NCI-H82 (cell line): ENCODE measurements around the gene PCDHB13.
"Not testable (repeated sequence)": the region's sequence is repeated elsewhere in the genome, so short reads cannot be mapped to it uniquely, and the experiment has no call there.

ENCODE experiments used
- DNase-seq: peaks from one replicate; lab custom pipeline; 2025; lab: John Stamatoyannopoulos, UW

PCDHB13 gene

DNA sequence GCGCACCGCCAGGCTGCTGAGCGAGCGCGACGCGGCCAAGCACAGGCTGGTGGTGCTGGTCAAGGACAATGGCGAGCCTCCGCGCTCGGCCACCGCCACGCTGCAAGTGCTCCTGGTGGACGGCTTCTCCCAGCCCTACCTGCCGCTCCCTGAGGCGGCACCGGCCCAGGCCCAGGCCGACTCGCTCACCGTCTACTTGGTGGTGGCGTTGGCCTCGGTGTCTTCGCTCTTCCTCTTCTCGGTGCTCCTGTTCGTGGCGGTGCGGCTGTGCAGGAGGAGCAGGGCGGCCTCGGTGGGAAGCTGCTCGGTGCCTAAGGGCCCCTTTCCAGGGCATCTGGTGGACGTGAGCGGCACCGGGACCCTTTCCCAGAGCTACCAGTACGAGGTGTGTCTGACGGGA lies 12.1 kb upstream of the PCDHB13 start:
- DNase-seq = not testable (repeated sequence)

DNA sequence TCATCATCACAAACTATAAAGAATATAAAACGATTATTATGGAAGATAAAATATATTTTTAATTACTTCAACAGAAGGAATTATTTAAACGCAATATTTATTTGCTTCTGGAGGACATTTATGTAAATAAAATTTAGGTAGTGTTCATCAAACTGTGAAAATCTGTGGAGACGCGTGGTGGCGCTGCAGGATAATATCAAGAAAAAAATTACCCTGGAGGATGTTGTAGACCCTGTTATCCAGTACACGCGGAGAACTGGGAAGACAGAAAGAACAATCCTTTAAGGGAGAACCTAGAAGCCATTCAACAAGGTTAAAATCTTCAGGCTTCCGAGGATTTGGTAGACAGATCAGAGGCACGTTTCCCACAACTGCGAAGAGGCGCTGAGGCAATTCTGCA lies 5.2 kb upstream of the PCDHB13 start, which contains the start of gene PCDHB12:
Gene PCDHB12, plus strand, starts transcription at position 242 of the 400 bp plus-strand sequence. CDS start 189 bp downstream, outside the sequence.
- peak; percentile 52 for DNase-seq

DNA sequence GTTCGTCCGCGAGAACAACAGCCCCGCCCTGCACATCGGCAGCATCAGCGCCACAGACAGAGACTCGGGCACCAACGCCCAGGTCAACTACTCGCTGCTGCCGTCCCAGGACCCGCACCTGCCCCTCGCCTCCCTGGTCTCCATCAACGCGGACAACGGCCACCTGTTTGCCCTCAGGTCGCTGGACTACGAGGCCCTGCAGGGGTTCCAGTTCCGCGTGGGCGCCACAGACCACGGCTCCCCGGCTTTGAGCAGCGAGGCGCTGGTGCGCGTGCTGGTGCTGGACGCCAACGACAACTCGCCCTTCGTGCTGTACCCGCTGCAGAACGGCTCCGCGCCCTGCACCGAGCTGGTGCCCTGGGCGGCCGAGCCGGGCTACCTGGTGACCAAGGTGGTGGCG lies 3.4 kb upstream of the PCDHB13 start:
- not testable (repeated sequence) for DNase-seq

DNA sequence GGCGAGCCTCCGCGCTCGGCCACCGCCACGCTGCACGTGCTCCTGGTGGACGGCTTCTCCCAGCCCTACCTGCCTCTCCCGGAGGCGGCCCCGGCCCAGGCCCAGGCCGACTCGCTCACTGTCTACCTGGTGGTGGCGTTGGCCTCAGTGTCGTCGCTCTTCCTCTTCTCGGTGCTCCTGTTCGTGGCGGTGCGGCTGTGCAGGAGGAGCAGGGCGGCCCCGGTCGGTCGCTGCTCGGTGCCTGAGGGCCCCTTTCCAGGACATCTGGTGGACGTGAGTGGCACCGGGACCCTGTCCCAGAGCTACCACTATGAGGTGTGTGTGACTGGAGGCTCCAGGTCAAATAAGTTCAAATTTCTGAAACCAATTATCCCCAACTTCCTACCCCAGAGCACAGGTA lies 2.9 kb upstream of the PCDHB13 start:
- not testable (repeated sequence) for DNase-seq

DNA sequence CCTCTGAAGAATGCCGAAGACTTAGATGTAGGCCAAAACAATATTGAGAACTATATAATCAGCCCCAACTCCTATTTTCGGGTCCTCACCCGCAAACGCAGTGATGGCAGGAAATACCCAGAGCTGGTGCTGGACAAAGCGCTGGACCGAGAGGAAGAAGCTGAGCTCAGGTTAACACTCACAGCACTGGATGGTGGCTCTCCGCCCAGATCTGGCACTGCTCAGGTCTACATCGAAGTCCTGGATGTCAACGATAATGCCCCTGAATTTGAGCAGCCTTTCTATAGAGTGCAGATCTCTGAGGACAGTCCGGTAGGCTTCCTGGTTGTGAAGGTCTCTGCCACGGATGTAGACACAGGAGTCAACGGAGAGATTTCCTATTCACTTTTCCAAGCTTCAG lies 864 bp downstream of the PCDHB13 start:
- DNase-seq = not testable (repeated sequence)

DNA sequence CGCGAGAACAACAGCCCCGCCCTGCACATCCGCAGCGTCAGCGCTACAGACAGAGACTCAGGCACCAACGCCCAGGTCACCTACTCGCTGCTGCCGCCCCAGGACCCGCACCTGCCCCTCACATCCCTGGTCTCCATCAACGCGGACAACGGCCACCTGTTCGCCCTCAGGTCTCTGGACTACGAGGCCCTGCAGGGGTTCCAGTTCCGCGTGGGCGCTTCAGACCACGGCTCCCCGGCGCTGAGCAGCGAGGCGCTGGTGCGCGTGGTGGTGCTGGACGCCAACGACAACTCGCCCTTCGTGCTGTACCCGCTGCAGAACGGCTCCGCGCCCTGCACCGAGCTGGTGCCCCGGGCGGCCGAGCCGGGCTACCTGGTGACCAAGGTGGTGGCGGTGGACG lies 1.8 kb downstream of the PCDHB13 start:
- DNase-seq = not testable (repeated sequence)

DNA sequence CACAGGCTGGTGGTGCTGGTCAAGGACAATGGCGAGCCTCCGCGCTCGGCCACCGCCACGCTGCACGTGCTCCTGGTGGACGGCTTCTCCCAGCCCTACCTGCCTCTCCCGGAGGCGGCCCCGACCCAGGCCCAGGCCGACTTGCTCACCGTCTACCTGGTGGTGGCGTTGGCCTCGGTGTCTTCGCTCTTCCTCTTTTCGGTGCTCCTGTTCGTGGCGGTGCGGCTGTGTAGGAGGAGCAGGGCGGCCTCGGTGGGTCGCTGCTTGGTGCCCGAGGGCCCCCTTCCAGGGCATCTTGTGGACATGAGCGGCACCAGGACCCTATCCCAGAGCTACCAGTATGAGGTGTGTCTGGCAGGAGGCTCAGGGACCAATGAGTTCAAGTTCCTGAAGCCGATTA lies 2.3 kb downstream of the PCDHB13 start:
- not testable (repeated sequence) for DNase-seq

DNA sequence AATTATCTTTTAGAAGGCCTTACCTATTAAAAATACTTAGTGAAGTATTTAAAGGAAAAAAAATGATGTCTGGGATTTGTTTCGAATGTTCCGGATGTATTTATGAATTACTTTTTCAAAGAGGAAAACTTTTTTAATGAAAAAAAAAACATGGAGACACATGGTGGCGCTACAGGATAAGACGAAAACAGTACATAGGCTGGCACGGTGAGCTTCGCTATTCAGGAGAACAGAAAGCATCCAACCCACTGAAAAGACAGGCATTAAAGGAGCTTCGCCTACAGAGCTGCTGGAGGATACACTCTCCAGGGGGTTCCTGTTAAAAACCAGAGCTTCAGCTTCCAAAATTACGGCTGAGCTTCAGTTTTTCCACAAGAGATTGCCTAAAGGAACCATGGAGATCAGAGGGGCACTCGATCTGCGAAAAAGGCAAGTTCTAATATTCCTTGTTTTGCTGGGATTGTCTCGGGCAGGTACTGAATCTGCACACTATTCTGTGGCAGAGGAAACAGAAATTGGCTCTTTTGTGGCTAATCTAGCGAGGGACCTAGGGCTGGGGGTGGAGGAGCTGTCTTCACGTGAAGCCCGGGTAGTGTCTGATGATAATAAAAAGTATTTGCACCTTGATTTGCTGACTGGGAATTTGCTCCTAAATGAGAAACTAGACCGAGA lies 9.5 kb downstream of the PCDHB13 start, which contains the start of gene PCDHB14:
Gene PCDHB14, plus strand, starts transcription at position 232 of the 672 bp plus-strand sequence. Its CDS starts 163 bp downstream, at position 395.
- DNase-seq = peak; percentile 73

DNA sequence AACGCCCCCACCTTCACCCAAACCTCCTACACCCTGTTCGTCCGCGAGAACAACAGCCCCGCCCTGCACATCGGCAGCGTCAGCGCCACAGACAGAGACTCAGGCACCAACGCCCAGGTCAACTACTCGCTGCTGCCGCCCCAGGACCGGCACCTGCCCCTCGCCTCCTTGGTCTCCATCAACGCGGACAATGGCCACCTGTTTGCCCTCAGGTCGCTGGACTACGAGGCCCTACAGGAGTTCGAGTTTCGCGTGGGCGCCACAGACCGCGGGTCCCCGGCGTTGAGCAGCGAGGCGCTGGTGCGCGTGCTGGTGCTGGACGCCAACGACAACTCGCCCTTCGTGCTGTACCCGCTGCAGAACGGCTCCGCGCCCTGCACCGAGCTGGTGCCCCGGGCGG lies 11.1 kb downstream of the PCDHB13 start:
- not testable (repeated sequence) for DNase-seq

DNA sequence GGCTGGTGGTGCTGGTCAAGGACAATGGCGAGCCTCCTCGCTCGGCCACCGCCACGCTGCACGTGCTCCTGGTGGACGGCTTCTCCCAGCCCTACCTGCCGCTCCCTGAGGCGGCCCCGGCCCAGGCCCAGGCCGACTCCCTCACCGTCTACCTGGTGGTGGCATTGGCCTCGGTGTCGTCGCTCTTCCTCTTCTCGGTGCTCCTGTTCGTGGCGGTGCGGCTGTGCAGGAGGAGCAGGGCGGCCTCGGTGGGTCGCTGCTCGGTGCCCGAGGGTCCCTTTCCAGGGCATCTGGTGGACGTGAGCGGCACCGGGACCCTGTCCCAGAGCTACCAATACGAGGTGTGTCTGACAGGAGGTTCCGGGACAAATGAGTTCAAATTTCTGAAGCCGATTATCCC lies 11.7 kb downstream of the PCDHB13 start:
- DNase-seq = not testable (repeated sequence)

DNA sequence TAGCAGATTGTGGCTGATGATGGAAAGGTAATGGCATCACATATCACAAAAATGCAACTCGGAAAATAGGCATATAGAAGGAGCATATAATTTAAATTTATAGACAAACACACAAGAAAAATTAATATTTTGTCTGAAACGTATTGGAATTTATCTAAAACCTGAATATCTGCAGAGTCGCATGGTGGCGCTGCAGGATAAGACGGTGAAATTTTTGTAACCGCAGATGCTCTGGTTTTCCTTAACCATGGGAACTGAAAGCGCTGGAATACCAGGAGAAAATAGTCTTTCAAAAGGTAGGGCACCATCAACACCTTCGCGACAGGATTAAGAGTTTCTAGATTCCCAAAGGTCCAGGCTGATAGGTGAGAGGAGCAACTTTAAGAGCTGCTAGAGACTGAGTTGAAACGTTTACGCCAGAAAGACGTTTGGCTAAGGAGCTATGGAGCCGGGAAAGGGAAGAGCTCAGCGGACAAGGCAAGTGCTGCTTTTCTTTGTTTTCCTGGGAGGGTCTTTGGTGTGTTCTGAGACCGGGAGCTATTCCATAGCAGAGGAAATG lies 20.5 kb downstream of the PCDHB13 start:
- peak; percentile 24 for DNase-seq

DNA sequence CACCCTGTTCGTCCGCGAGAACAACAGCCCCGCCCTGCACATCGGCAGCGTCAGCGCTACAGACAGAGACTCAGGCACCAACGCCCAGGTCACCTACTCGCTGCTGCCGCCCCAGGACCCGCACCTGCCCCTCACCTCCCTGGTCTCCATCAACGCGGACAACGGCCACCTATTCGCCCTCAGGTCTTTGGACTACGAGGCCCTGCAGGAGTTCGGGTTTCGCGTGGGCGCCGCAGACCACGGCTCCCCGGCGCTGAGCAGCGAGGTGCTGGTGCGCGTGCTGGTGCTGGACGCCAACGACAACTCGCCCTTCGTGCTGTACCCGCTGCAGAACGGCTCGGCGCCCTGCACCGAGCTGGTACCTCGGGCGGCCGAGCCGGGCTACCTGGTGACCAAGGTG lies 22.2 kb downstream of the PCDHB13 start:
- DNase-seq = not testable (repeated sequence)

DNA sequence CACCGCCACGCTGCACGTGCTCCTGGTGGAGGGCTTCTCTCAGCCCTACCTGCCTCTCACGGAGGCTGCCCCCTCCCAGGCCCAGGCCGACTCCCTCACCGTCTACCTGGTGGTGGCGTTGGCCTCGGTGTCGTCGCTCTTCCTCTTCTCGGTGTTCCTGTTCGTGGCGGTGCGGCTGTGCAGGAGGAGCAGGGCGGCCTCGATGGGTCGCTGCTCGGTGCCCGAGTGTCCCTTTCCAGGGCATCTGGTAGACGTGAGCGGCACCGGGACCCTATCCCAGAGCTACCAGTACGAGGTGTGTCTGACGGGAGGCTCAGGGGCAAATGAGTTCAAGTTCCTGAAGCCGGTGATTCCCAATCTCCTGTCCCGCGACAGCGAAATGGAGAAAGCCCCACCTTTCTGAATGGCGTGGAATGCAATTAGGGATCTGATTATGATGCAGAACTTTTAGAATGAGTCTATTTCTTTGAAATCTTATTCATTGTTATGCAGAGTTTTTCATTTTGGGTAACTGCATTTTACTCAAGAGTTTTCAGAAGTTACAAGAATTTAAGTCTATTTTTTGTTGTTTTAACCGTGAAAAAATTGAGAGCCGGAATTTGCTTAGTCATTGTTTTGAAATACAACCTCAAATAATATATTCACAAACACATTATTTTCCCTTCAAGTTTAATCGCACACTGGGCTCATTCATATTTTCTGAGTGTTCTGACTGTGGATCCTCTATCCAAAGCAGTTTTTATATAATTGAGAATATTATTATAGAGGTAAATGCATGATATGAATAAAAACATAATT lies 23.0 kb downstream of the PCDHB13 start:
- DNase-seq = no peak

DNA sequence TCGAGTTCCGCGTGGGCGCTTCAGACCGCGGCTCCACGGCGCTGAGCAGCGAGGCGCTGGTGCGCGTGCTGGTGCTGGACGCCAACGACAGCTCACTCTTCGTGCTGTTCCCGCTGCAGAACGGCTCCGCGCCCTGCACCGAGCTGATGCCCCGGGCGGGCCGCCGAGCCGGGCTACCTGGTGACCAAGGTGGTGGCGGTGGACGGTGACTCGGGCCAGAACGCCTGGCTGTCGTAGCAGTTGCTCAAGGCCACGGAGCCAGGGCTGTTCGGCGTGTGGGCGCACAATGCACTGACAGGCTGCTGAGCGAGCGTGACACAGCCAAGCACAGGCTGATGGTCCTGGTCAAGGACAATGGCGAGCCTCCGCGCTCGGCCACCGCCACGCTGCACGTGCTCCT lies 27.8 kb downstream of the PCDHB13 start:
- DNase-seq = no peak

DNA sequence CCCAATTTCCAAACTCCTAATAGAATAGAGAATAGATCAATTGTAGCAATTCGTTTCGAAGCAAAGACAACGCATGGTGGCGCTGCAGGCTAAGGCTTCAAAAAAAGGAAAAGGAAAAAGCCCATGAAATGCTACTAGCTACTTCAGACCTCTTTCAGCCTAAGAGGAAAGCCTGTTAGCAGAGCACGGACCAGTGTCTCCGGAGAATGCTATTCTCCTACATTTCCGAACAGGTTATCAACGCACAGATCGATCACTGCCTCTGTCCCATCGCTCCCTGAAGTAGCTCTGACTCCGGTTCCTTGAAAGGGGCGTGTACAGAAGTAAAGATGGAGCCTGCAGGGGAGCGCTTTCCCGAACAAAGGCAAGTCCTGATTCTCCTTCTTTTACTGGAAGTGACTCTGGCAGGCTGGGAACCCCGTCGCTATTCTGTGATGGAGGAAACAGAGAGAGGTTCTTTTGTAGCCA lies 31.6 kb downstream of the PCDHB13 start, which contains the start of gene PCDHB15:
Gene PCDHB15, plus strand, starts transcription at position 146 of the 468 bp plus-strand sequence. Its CDS starts 184 bp downstream, at position 330.
- peak; percentile 56 for DNase-seq

DNA sequence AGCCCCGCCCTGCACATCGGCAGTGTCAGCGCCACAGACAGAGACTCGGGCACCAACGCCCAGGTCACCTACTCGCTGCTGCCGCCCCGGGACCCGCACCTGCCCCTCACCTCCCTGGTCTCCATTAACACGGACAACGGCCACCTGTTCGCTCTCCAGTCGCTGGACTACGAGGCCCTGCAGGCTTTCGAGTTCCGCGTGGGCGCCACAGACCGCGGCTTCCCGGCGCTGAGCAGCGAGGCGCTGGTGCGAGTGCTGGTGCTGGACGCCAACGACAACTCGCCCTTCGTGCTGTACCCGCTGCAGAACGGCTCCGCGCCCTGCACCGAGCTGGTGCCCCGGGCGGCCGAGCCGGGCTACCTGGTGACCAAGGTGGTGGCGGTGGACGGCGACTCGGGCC lies 33.3 kb downstream of the PCDHB13 start:
- not testable (repeated sequence) for DNase-seq

DNA sequence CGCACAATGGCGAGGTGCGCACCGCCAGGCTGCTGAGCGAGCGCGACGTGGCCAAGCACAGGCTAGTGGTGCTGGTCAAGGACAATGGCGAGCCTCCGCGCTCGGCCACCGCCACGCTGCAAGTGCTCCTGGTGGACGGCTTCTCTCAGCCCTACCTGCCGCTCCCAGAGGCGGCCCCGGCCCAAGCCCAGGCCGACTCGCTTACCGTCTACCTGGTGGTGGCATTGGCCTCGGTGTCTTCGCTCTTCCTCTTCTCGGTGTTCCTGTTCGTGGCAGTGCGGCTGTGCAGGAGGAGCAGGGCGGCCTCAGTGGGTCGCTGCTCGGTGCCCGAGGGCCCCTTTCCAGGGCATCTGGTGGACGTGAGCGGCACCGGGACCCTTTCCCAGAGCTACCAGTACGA lies 33.7 kb downstream of the PCDHB13 start:
- not testable (repeated sequence) for DNase-seq

DNA sequence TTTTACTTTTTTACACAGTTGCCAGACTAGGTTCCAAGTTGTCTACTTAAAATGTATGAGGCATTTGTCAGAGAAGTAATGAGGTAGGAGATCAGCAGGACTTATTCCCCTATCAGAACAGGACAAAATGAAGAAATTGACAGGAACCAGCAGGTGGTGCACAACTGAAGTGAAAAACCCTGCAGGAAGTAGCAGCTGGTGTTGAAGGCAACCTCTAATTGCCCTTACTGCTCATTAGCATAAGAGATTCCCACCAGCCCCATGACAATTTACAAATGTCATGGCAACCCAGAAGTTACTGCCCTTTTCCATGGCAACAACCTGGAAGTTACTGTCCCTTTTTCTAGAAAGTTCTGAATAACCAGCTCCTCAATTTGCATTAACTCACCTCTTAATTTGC lies 36.9 kb downstream of the PCDHB13 start:
- DNase-seq = no peak

DNA sequence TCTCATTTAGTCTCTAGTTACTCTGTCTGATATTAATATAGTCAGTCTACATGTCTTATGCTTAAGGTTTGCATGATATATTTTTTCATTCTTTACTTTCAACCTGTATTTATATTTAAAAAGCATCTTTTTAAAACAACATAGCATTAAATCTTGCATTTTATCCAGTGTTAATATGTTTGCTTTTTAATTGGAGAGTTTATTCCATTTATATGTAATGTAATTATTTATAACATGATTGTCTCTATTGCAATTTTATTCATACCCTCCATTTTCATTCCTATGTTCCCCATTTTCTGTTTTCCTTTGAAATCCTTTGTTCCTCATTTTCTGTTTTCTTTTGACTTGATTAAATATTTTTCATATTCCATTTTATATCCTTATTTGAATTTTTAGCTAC lies 44.7 kb downstream of the PCDHB13 start:
- no peak for DNase-seq

DNA sequence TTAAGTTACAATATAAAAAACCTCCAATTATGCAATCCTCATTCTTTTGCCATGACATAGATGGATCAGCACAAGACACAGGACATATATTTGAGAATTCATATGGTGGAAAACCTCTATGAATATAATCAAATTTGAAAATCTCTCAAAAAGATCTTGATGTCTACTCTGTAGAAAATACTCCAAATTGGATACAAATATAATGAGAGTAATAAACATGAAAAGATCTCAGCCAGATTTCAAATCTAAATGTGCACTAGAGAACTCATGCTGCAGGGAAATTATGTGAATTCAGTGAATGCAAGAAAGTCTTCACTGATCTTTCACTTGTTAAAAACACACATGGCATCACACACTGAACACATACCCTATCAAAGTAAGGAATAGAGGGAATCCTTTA lies 45.2 kb downstream of the PCDHB13 start:
- no peak for DNase-seq

DNA sequence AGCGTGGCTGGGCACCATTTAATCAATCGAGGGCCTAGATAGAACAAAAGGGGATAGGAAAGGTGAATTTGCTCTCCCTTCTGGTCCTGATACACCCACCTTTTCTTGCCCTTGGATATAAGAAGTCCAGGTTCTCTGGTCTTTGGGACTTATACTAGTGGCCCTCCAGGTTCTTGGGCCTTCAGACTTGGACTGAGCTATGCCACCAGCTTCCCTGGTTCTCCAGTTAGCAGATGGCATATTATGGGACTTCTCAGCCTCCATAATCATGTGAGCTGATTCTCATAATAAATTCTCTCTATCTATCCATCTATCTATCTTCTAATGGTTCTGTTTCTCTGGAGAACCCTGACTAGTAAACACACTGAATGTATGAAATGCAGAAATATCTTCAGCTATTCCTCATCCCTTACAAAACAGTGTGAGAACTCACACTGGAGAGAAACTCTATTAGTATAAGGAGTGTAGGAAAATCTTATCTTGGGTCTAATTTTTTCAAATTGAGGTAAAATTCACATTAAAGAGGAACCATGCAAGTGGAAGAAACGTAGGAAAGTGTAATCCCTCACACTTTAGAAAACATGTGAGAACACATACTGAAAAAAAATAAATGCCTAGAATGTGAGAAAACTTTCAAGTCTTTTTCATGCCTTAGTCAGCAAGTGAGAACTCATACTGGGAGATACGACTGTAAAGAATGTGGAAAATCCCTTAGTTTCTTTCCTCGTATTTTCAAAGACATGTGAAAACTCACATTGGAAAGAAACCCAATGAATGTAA lies 46.9 kb downstream of the PCDHB13 start:
- no peak for DNase-seq

DNA sequence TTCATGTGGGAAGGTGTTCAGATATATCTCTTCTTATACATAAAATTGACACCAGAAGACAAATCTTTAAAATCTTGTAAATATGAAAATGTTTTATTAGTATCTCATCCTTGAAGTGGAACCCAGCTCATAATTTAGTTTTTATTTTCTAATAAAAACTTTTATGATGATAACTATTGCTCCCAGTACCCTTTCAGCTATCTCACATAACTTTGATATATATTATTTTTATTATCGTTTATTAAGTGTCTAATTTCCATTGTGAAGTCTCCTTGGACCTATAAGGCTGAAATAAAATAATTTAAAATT lies 47.5 kb downstream of the PCDHB13 start:
- no peak for DNase-seq
